Parathyroid adenoma (tissue), 2 donors: ENCODE results near the gene CPS1.

Source experiments
- H2AFZ ChIP-seq: fragments of 300-600 bp; sonication (generic); one replicate; pipeline ENCODE4 v1.7.0; 2017; ENCODE audit warnings: antibody characterized with exemption, mild to moderate bottlenecking
- H3K27ac ChIP-seq: fragments of 300-600 bp; sonication (generic); one replicate; pipeline ENCODE4 v1.7.0; 2017
- H3K27me3 ChIP-seq: fragments of 300-600 bp; sonication (generic); one replicate; pipeline ENCODE4 v1.7.0; 2017; ENCODE audit warnings: low read length; ENCODE audit not compliant: control insufficient read depth, insufficient read depth
- H3K36me3 ChIP-seq: fragments of 300-600 bp; sonication (generic); one replicate; pipeline ENCODE4 v1.7.0; 2017; ENCODE audit warnings: low read length; ENCODE audit not compliant: control insufficient read depth, insufficient read depth
- H3K4me1 ChIP-seq: fragments of 300-600 bp; sonication (generic); one replicate; pipeline ENCODE4 v1.7.0; 2017; ENCODE audit warnings: control low read depth
- H3K4me2 ChIP-seq: fragments of 300-600 bp; sonication (generic); one replicate; pipeline ENCODE4 v1.7.0; 2017; ENCODE audit warnings: low read length
- H3K4me3 ChIP-seq: fragments of 300-600 bp; sonication (generic); one replicate; pipeline ENCODE4 v1.7.0; 2017; ENCODE audit warnings: low read depth, low read length
- H3K79me2 ChIP-seq: fragments of 300-600 bp; sonication (generic); one replicate; pipeline ENCODE4 v1.7.0; 2017; ENCODE audit warnings: control low read depth
- H3K9ac ChIP-seq: fragments of 300-600 bp; sonication (generic); one replicate; pipeline ENCODE4 v1.7.0; 2017; ENCODE audit warnings: mild to moderate bottlenecking
- H3K9me3 ChIP-seq: fragments of 300-600 bp; sonication (generic); one replicate; pipeline ENCODE4 v1.7.0; 2017; ENCODE audit warnings: low read length; ENCODE audit not compliant: control insufficient read depth
- CTCF ChIP-seq: fragments of 300-600 bp; sonication (generic); IDR thresholded peaks from one replicate; pipeline ENCODE4 v1.7.0; 2017; ENCODE audit warnings: antibody characterized with exemption, mild to moderate bottlenecking
- donor health status: primary hyperparathyroidism.

Gene CPS1

DNA sequence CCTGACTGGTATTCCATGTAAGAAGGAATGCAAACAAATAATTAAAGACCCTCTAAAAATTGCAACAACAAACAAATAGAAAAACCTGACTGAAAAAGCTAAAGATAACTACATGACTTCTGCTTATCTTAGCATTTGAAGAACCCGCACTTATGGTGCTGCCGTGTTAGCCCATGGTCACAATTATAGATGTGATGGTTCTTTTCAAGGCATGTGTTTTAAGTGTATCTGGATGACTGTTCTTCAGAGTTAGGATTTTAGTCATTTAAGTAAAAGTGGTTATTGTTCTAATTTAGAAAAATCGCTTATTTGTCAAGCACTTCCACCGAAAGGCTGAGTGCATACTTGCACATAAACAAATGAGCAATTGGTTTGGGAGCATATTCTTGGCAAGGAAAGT is 77.3 kb downstream of the CPS1 start:
- Histone ChIP-seq H2AFZ (no peak overlapping the region), H3K4me1 (no peaks in the 10 kb centered on the region)
- TF ChIP-seq CTCF = no peak

DNA sequence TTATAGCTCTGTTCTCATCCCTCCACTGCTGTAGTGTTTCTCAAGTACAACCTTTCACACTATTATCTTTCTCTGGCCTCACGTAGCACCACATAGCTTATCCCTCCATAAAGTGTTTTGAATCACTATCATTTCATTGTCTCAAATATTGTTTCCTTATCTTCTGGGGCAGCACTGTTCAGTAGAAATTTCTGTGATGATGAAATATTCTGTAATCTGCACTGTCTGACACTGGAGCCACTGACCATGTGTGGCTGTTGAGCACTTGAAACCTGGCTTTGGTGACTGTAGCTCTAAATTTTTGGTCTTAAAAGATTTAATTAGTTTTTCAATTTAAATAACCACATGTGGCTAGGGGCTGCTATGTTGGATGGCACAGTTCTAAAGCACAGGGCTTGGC is 78.9 kb downstream of the CPS1 start:
- H3K36me3 ChIP-seq = peaks cover 2% of the 10 kb centered on the region
- no peaks in the 10 kb centered on the region for H3K4me1 ChIP-seq
- H3K79me2 ChIP-seq = no peaks in the 10 kb centered on the region
- no peaks in the 10 kb centered on the region for H3K27me3 ChIP-seq
- no peak overlapping the region for H3K4me2 ChIP-seq
- no peak for TF ChIP-seq CTCF
- H3K9ac ChIP-seq = no peak overlapping the region
- no peaks in the 10 kb centered on the region for H3K9me3 ChIP-seq
- no peak overlapping the region for H2AFZ ChIP-seq
- H3K4me3 ChIP-seq = no peak overlapping the region
- H3K27ac ChIP-seq = no peak overlapping the region

More for the DNA sequence above, 77.3 kb downstream of the CPS1 start:
- H3K9ac ChIP-seq = no peak overlapping the region
- no peak overlapping the region for H3K4me2 ChIP-seq
- H3K79me2 ChIP-seq = no peaks in the 10 kb centered on the region
- no peaks in the 10 kb centered on the region for H3K27me3 ChIP-seq
- H3K27ac ChIP-seq = no peak overlapping the region
- H3K36me3 ChIP-seq = no peaks in the 10 kb centered on the region
- no peak overlapping the region for H3K4me3 ChIP-seq
- H3K9me3 ChIP-seq = no peaks in the 10 kb centered on the region

DNA sequence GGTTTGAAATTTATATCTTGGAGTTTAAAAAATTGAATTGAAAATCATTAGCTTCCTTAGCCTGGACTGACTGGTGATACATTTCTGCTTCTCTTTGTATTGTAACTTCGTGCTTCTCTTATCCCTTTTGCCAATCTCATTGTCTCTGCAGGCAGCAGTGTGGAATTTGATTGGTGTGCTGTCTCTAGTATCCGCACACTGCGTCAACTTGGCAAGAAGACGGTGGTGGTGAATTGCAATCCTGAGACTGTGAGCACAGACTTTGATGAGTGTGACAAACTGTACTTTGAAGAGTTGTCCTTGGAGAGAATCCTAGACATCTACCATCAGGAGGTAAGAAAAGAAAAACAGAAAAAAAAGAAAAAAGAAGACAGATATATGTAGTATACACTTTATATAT is 85.9 kb downstream of the CPS1 start:
- no peaks in the 10 kb centered on the region for H3K9me3 ChIP-seq
- H3K27ac ChIP-seq = no peak overlapping the region
- H3K27me3 ChIP-seq = no peaks in the 10 kb centered on the region
- no peaks in the 10 kb centered on the region for H3K79me2 ChIP-seq
- no peaks in the 10 kb centered on the region for H3K4me1 ChIP-seq
- H3K4me3 ChIP-seq = no peak overlapping the region
- H3K4me2 ChIP-seq = no peak overlapping the region
- no peak for TF ChIP-seq CTCF
- no peak overlapping the region for H2AFZ ChIP-seq
- no peak overlapping the region for H3K9ac ChIP-seq
- peaks cover 3% of the 10 kb centered on the region for H3K36me3 ChIP-seq

DNA sequence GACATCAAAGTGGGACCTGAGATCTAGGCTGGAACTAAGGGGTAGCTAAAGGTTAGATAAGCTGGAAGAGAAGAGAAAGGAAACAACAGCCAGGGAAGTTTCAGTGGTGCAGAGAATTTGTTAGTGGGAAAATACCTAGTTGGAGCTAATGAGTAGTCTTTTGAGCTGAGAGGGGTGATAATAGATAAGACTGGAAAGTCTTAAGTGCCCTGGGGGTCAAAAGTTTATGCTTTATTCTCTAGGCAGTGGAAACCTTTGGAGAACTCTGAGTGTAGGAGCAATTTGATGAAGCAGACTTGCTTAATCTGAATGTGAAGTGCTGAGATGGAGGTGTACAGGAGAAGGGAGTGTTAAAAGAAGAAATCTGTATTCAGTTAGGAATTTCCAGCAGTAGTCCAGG is 90.8 kb downstream of the CPS1 start:
- Histone ChIP-seq H3K27ac (no peak overlapping the region), H3K9me3 (no peaks in the 10 kb centered on the region), H2AFZ (no peak overlapping the region), H3K4me2 (no peak overlapping the region), H3K79me2 (no peaks in the 10 kb centered on the region), H3K36me3 (no peaks in the 10 kb centered on the region), H3K4me3 (no peak overlapping the region), H3K9ac (no peak overlapping the region), H3K27me3 (no peaks in the 10 kb centered on the region), H3K4me1 (no peaks in the 10 kb centered on the region)
- no peak for TF ChIP-seq CTCF

DNA sequence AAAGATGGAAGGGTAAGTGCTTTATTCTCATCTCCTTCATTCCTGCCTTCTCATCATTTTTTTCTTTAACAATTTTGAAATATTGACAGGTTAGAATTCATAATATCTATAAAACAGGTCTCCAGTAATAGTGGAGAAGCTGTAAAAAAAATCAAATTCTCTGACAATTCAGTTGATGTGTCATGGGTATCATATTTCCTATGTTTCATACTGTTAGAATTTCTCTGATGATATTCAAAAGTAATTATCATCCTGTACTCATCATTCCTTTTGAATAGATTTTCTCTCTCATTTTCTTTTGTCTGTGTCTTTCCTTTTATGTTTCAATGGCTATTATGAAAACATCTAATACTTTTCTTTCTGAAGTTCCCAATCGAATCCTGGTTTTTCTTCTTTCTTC is 97.7 kb downstream of the CPS1 start:
- no peaks in the 10 kb centered on the region for H3K9me3 ChIP-seq
- H2AFZ ChIP-seq = no peak overlapping the region
- no peak overlapping the region for H3K9ac ChIP-seq
- H3K4me2 ChIP-seq = no peak overlapping the region
- no peak for TF ChIP-seq CTCF
- H3K4me3 ChIP-seq = no peak overlapping the region
- no peak overlapping the region for H3K27ac ChIP-seq
- no peaks in the 10 kb centered on the region for H3K4me1 ChIP-seq
- H3K36me3 ChIP-seq = no peaks in the 10 kb centered on the region
- H3K79me2 ChIP-seq = no peaks in the 10 kb centered on the region
- H3K27me3 ChIP-seq = no peaks in the 10 kb centered on the region
